ENCODE data around the gene ZNF519.
"Not testable (repeated sequence)": the region's sequence is repeated elsewhere in the genome, so short reads cannot be mapped to it uniquely, and the experiment has no call there.

The ZNF519 gene

GRCh38 chr18:14170367-14171036 is 38.3 kb upstream of the ZNF519 start:
- not testable (repeated sequence) for ATAC-seq (replicated peaks; ENCODE audit: extremely low read depth, poor library complexity, severe bottlenecking); H3K27ac Mint-ChIP-seq (ENCODE audit: low read depth); H3K4me1 Mint-ChIP-seq; H3K36me3 Mint-ChIP-seq (ENCODE audit: insufficient read depth); H3K9me3 Mint-ChIP-seq; H3K4me3 Mint-ChIP-seq; H3K27me3 Mint-ChIP-seq; DNase-seq (ENCODE audit: low spot score in 2 of 2)

GRCh38 chr18:14162915-14163314 is 30.7 kb upstream of the ZNF519 start:
- peaks cover 58% of the 10 kb centered on the region for H3K27me3 Mint-ChIP-seq
- H3K27ac Mint-ChIP-seq (ENCODE audit: low read depth); H3K4me3 Mint-ChIP-seq; ATAC-seq (replicated peaks; ENCODE audit: extremely low read depth, poor library complexity, severe bottlenecking); DNase-seq (ENCODE audit: low spot score in 2 of 2); H3K9me3 Mint-ChIP-seq; H3K4me1 Mint-ChIP-seq; H3K36me3 Mint-ChIP-seq (ENCODE audit: insufficient read depth): not testable (repeated sequence)

- H3K4me3 Mint-ChIP-seq; H3K27me3 Mint-ChIP-seq; H3K9me3 Mint-ChIP-seq; H3K36me3 Mint-ChIP-seq (ENCODE audit: insufficient read depth); DNase-seq (ENCODE audit: low spot score in 2 of 2); H3K27ac Mint-ChIP-seq (ENCODE audit: low read depth); ATAC-seq (replicated peaks; ENCODE audit: extremely low read depth, poor library complexity, severe bottlenecking); H3K4me1 Mint-ChIP-seq: not testable (repeated sequence)
Observed at GRCh38 chr18:14151564-14152113, 19.4 kb upstream of the ZNF519 start.

- not testable (repeated sequence) for H3K4me1 Mint-ChIP-seq; H3K4me3 Mint-ChIP-seq; H3K27ac Mint-ChIP-seq (ENCODE audit: low read depth); ATAC-seq (replicated peaks; ENCODE audit: extremely low read depth, poor library complexity, severe bottlenecking); DNase-seq (ENCODE audit: low spot score in 2 of 2); H3K27me3 Mint-ChIP-seq; H3K9me3 Mint-ChIP-seq; H3K36me3 Mint-ChIP-seq (ENCODE audit: insufficient read depth)
Observed at GRCh38 chr18:14150766-14151165, 18.5 kb upstream of the ZNF519 start.

GRCh38 chr18:14149916-14150420 is 17.7 kb upstream of the ZNF519 start:
- H3K9me3 Mint-ChIP-seq; H3K4me3 Mint-ChIP-seq; H3K27me3 Mint-ChIP-seq; DNase-seq (ENCODE audit: low spot score in 2 of 2); H3K27ac Mint-ChIP-seq (ENCODE audit: low read depth); H3K36me3 Mint-ChIP-seq (ENCODE audit: insufficient read depth); H3K4me1 Mint-ChIP-seq; ATAC-seq (replicated peaks; ENCODE audit: extremely low read depth, poor library complexity, severe bottlenecking): not testable (repeated sequence)

GRCh38 chr18:14149121-14149850 is 17.1 kb upstream of the ZNF519 start:
- not testable (repeated sequence) for ATAC-seq (replicated peaks; ENCODE audit: extremely low read depth, poor library complexity, severe bottlenecking); H3K4me3 Mint-ChIP-seq; H3K36me3 Mint-ChIP-seq (ENCODE audit: insufficient read depth); H3K4me1 Mint-ChIP-seq; H3K27ac Mint-ChIP-seq (ENCODE audit: low read depth); H3K9me3 Mint-ChIP-seq; H3K27me3 Mint-ChIP-seq; DNase-seq (ENCODE audit: low spot score in 2 of 2)

- not testable (repeated sequence) for H3K4me1 Mint-ChIP-seq; H3K9me3 Mint-ChIP-seq; DNase-seq (ENCODE audit: low spot score in 2 of 2); H3K27ac Mint-ChIP-seq (ENCODE audit: low read depth); H3K4me3 Mint-ChIP-seq; ATAC-seq (replicated peaks; ENCODE audit: extremely low read depth, poor library complexity, severe bottlenecking); H3K27me3 Mint-ChIP-seq; H3K36me3 Mint-ChIP-seq (ENCODE audit: insufficient read depth)
Observed at GRCh38 chr18:14147935-14148865, 16.0 kb upstream of the ZNF519 start.

GRCh38 chr18:14146771-14147170 is 14.5 kb upstream of the ZNF519 start:
- H3K36me3 Mint-ChIP-seq (ENCODE audit: insufficient read depth); H3K27me3 Mint-ChIP-seq; H3K9me3 Mint-ChIP-seq; H3K4me3 Mint-ChIP-seq; H3K4me1 Mint-ChIP-seq; H3K27ac Mint-ChIP-seq (ENCODE audit: low read depth); ATAC-seq (replicated peaks; ENCODE audit: extremely low read depth, poor library complexity, severe bottlenecking); DNase-seq (ENCODE audit: low spot score in 2 of 2): not testable (repeated sequence)

- not testable (repeated sequence) for ATAC-seq (replicated peaks; ENCODE audit: extremely low read depth, poor library complexity, severe bottlenecking); H3K9me3 Mint-ChIP-seq; H3K27me3 Mint-ChIP-seq; H3K4me3 Mint-ChIP-seq; H3K27ac Mint-ChIP-seq (ENCODE audit: low read depth); H3K4me1 Mint-ChIP-seq; H3K36me3 Mint-ChIP-seq (ENCODE audit: insufficient read depth); DNase-seq (ENCODE audit: low spot score in 2 of 2)
Observed at GRCh38 chr18:14145581-14146338, 13.5 kb upstream of the ZNF519 start.

- H3K36me3 Mint-ChIP-seq (ENCODE audit: insufficient read depth); H3K27ac Mint-ChIP-seq (ENCODE audit: low read depth); ATAC-seq (replicated peaks; ENCODE audit: extremely low read depth, poor library complexity, severe bottlenecking); DNase-seq (ENCODE audit: low spot score in 2 of 2); H3K4me3 Mint-ChIP-seq; H3K9me3 Mint-ChIP-seq; H3K4me1 Mint-ChIP-seq; H3K27me3 Mint-ChIP-seq: not testable (repeated sequence)
Observed at GRCh38 chr18:14145021-14145420, 12.8 kb upstream of the ZNF519 start.

- Mint-ChIP-seq H3K36me3 (ENCODE audit: insufficient read depth) (no peaks in the 10 kb centered on the region), H3K4me1 (no peaks in the 10 kb centered on the region), H3K9me3 (no peaks in the 10 kb centered on the region), H3K27me3 (no peaks in the 10 kb centered on the region), H3K4me3 (no peak overlapping the region), H3K27ac (ENCODE audit: low read depth) (no peak overlapping the region)
- ATAC-seq (replicated peaks; ENCODE audit: extremely low read depth, poor library complexity, severe bottlenecking) (no peak), DNase-seq (ENCODE audit: low spot score in 2 of 2) (no peak)
Observed at GRCh38 chr18:14144628-14144895, 12.3 kb upstream of the ZNF519 start.

All from central memory CD8-positive, alpha-beta T cell (primary cell).